HEK293 (cell line): ENCODE data around the gene WRAP53.
A peak's percentile ranks its signal among the peaks of the same experiment; 100 is the strongest.

Experiments used
- HOXA7 ChIP-seq: sonication (generic); formaldehyde crosslinking; IDR thresholded peaks from 2 replicates; pipeline ENCODE4 v1.8.1; 2022; ENCODE audit warnings: missing genetic modification reagents, borderline replicate concordance
- KLF10 ChIP-seq: fragments of 450-650 bp; IDR thresholded peaks from 2 replicates; pipeline ENCODE4 v1.5.1; 2018; ENCODE audit warnings: missing biosample characterization, mild to moderate bottlenecking, missing genetic modification characterization
- OSR2 ChIP-seq: fragments of 450-650 bp; formaldehyde crosslinking; IDR thresholded peaks from 2 replicates; pipeline ENCODE4 v1.5.1; 2016; ENCODE audit warnings: missing biosample characterization, missing genetic modification characterization
- PRDM10 ChIP-seq: fragments of 450-650 bp; formaldehyde crosslinking; IDR thresholded peaks from 2 replicates; pipeline ENCODE4 v1.5.1; 2016; ENCODE audit warnings: missing biosample characterization, missing genetic modification characterization
- SCRT2 ChIP-seq: fragments of 450-650 bp; formaldehyde crosslinking; IDR thresholded peaks from 2 replicates; pipeline ENCODE4 v1.5.1; 2016; ENCODE audit warnings: missing biosample characterization, missing genetic modification characterization
- SETDB1 ChIP-seq: IDR thresholded peaks from one replicate; pipeline ENCODE4 v1.6.1; 2017; ENCODE audit warnings: mild to moderate bottlenecking, low read length, moderate library complexity, mixed read lengths; ENCODE audit not compliant: insufficient read length
- SP2 ChIP-seq: fragments of 450-650 bp; formaldehyde crosslinking; IDR thresholded peaks from 2 replicates; pipeline ENCODE4 v1.5.1; 2016; ENCODE audit warnings: missing biosample characterization, missing genetic modification characterization
- SP3 ChIP-seq: fragments of 450-650 bp; formaldehyde crosslinking; IDR thresholded peaks from 2 replicates; pipeline ENCODE4 v1.5.1; 2016; ENCODE audit warnings: missing biosample characterization, missing genetic modification characterization
- ZBTB26 ChIP-seq: fragments of 450-650 bp; formaldehyde crosslinking; optimal IDR thresholded peaks from 2 replicates; pipeline ENCODE3; 2016; ENCODE audit warnings: missing biosample characterization, mild to moderate bottlenecking, missing genetic modification characterization
- ZBTB48 ChIP-seq: fragments of 450-650 bp; formaldehyde crosslinking; IDR thresholded peaks from 2 replicates; pipeline ENCODE4 v1.5.1; 2016; ENCODE audit warnings: missing biosample characterization, missing genetic modification characterization
- ZBTB8A ChIP-seq: fragments of 450-650 bp; formaldehyde crosslinking; IDR thresholded peaks from 2 replicates; pipeline ENCODE4 v1.5.1; 2016; ENCODE audit warnings: missing biosample characterization, missing genetic modification characterization
- ZFP69B ChIP-seq: fragments of 450-650 bp; formaldehyde crosslinking; IDR thresholded peaks from 2 replicates; pipeline ENCODE4 v1.5.1; 2016; ENCODE audit warnings: missing biosample characterization, missing genetic modification characterization
- ZNF10 ChIP-seq: fragments of 450-650 bp; formaldehyde crosslinking; IDR thresholded peaks from 2 replicates; pipeline ENCODE4 v1.5.1; 2017; ENCODE audit warnings: missing biosample characterization, missing genetic modification characterization
- ZNF157 ChIP-seq: fragments of 450-650 bp; formaldehyde crosslinking; IDR thresholded peaks from 2 replicates; pipeline ENCODE4 v1.5.1; 2016; ENCODE audit warnings: missing biosample characterization, missing genetic modification characterization
- ZNF18 ChIP-seq: fragments of 450-650 bp; formaldehyde crosslinking; IDR thresholded peaks from 2 replicates; pipeline ENCODE4 v1.5.1; 2016; ENCODE audit warnings: missing biosample characterization, missing genetic modification characterization
- ZNF184 ChIP-seq: fragments of 450-650 bp; IDR thresholded peaks from 2 replicates; pipeline ENCODE4 v1.5.1; 2018; ENCODE audit warnings: missing biosample characterization, mild to moderate bottlenecking, missing genetic modification characterization
- ZNF239 ChIP-seq: fragments of 450-650 bp; formaldehyde crosslinking; IDR thresholded peaks from 2 replicates; pipeline ENCODE4 v1.5.1; 2016; ENCODE audit warnings: missing biosample characterization, missing genetic modification characterization
- ZNF302 ChIP-seq: fragments of 450-650 bp; formaldehyde crosslinking; IDR thresholded peaks from 2 replicates; pipeline ENCODE4 v1.5.1; 2016; ENCODE audit warnings: missing biosample characterization, missing genetic modification characterization, low read depth
- ZNF311 ChIP-seq: fragments of 450-650 bp; formaldehyde crosslinking; IDR thresholded peaks from 2 replicates; pipeline ENCODE4 v1.5.1; 2017; ENCODE audit warnings: missing biosample characterization, missing genetic modification characterization, borderline replicate concordance
- ZNF324 ChIP-seq: fragments of 450-650 bp; formaldehyde crosslinking; IDR thresholded peaks from 2 replicates; pipeline ENCODE4 v1.5.1; 2016; ENCODE audit warnings: missing biosample characterization, missing genetic modification characterization
- ZNF341 ChIP-seq: fragments of 450-650 bp; formaldehyde crosslinking; IDR thresholded peaks from 2 replicates; pipeline ENCODE4; 2016; ENCODE audit warnings: low read depth, missing biosample characterization, missing genetic modification characterization
- ZNF398 ChIP-seq: fragments of 450-650 bp; formaldehyde crosslinking; IDR thresholded peaks from 2 replicates; pipeline ENCODE4 v1.5.1; 2017; ENCODE audit warnings: missing biosample characterization, missing genetic modification characterization
- ZNF426 ChIP-seq: fragments of 450-650 bp; formaldehyde crosslinking; IDR thresholded peaks from 2 replicates; pipeline ENCODE4 v1.5.1; 2017; ENCODE audit warnings: missing biosample characterization, missing genetic modification characterization, mild to moderate bottlenecking, inconsistent platforms, moderate library complexity
- ZNF449 ChIP-seq: fragments of 450-650 bp; formaldehyde crosslinking; IDR thresholded peaks from 2 replicates; pipeline ENCODE4 v1.5.1; 2017; ENCODE audit warnings: missing biosample characterization, mild to moderate bottlenecking, missing genetic modification characterization, moderate library complexity
- ZNF560 ChIP-seq: fragments of 450-650 bp; formaldehyde crosslinking; IDR thresholded peaks from 2 replicates; pipeline ENCODE4 v1.5.1; 2017; ENCODE audit warnings: missing biosample characterization, missing genetic modification characterization, borderline replicate concordance
- ZNF561 ChIP-seq: fragments of 450-650 bp; IDR thresholded peaks from 2 replicates; pipeline ENCODE4 v1.5.1; 2018; ENCODE audit warnings: missing biosample characterization, missing genetic modification characterization, borderline replicate concordance
- ZNF600 ChIP-seq: fragments of 450-650 bp; formaldehyde crosslinking; IDR thresholded peaks from 2 replicates; pipeline ENCODE4 v1.5.1; 2016; ENCODE audit warnings: missing biosample characterization, missing genetic modification characterization
- ZNF623 ChIP-seq: fragments of 450-650 bp; formaldehyde crosslinking; IDR thresholded peaks from 2 replicates; pipeline ENCODE4 v1.5.1; 2016; ENCODE audit warnings: missing biosample characterization, missing genetic modification characterization
- ZNF624 ChIP-seq: fragments of 450-650 bp; formaldehyde crosslinking; IDR thresholded peaks from 2 replicates; pipeline ENCODE4 v1.5.1; 2017; ENCODE audit warnings: missing biosample characterization, missing genetic modification characterization
- ZNF677 ChIP-seq: fragments of 450-650 bp; IDR thresholded peaks from 2 replicates; pipeline ENCODE4 v1.5.0; 2018; ENCODE audit warnings: missing biosample characterization, mild to moderate bottlenecking, missing genetic modification characterization, moderate library complexity
- ZNF747 ChIP-seq: fragments of 450-650 bp; formaldehyde crosslinking; IDR thresholded peaks from 2 replicates; pipeline ENCODE4 v1.5.1; 2016; ENCODE audit warnings: missing biosample characterization, missing genetic modification characterization

WRAP53 gene

GRCh38 chr17:7686222-7687071 lies 1.8 kb upstream of the WRAP53 start (continued):
- TF ChIP-seq SP3 (tag by site-specific recombination) (peak; percentile 73), ZNF600 (tag by site-specific recombination) (peak; percentile 76), SCRT2 (tag by site-specific recombination) (peak; percentile 78), ZNF449 (tag by site-specific recombination) (no peak), ZBTB48 (tag by site-specific recombination) (no peak), PRDM10 (tag by site-specific recombination) (peak; percentile 100), ZNF10 (tag by site-specific recombination) (peak; percentile 11; the same call in 1 of the 2 replicates), ZNF157 (tag by site-specific recombination) (no peak), ZNF302 (no peak), ZNF18 (no peak), ZNF623 (tag by site-specific recombination) (peak; percentile 4; the same call in 1 of the 2 replicates), ZNF184 (no peak), ZNF324 (no peak), ZFP69B (tag by site-specific recombination) (0 out of 2 replicates have a peak, but pooled peaks have one; percentile 5), ZNF311 (no peak), ZNF747 (tag by site-specific recombination) (no peak), SP2 (tag by site-specific recombination) (peak; percentile 56; the same call in 1 of the 2 replicates), ZNF677 (tag by site-specific recombination) (no peak), KLF10 (0 out of 2 replicates have a peak, but pooled peaks have one; percentile 5), ZNF426 (no peak), ZBTB8A (tag by site-specific recombination) (peak; percentile 46), ZNF624 (tag by site-specific recombination) (no peak), ZNF341 (tag by site-specific recombination) (peak; percentile 31; the same call in 1 of the 2 replicates), OSR2 (tag by site-specific recombination) (no peak), ZNF561 (tag by site-specific recombination) (0 out of 2 replicates have a peak, but pooled peaks have one; percentile 3), ZBTB26 (peak; percentile 7), ZNF560 (tag by site-specific recombination) (no peak), ZNF398 (tag by site-specific recombination) (no peak), ZNF239 (tag by site-specific recombination) (no peak), HOXA7 (no peak), SETDB1 (no peak)
